ENCODE measurements around the gene CNP.
"Not testable (repeated sequence)": the region's sequence is repeated elsewhere in the genome, so short reads cannot be mapped to it uniquely, and the experiment has no call there.

The CNP gene

DNA sequence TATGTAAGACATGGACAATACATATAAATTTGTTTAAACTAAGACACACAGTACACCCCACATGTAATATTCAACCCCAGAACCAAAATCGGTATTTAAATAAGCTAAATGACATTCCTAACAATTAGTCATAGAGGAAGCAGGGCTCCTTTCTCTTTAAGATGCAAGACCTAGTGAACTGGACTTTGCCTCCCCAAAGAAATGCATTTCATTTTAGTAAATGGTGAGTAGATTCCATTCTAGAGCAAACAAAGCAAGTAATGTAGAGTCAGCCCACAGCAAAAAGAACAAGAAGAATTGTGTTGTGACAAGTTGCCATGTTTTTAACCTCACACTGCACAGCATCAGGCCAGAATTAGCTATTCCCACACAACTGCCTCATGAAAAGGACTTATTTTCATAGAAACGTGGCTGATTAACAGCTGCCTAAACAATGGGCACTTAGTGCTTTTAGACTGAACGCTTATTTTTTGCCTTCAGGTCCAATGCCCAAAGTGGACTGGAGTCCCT lies 36.3 kb downstream of the CNP start:
- no peak for DNase-seq (ENCODE audit: low read depth)

DNA sequence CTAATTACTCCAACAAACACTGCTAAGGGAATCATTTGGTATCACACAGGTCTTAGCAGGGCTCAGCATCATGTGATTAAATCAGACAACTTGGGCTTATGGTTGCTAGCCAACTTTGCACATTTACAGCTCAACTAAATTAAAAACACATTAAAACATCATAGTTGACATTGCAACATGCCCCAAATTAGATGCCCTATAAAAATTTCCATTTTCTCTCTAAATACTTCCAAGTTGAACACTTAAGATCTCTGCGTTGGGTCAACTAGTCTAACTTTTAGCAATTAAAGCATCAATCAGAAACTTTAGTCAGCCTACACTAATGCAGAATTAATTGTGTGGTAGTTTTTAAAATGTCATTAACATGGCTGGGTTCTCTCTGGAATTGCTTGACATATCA lies 38.6 kb downstream of the CNP start:
- DNase-seq (ENCODE audit: low read depth), result no peak

DNA sequence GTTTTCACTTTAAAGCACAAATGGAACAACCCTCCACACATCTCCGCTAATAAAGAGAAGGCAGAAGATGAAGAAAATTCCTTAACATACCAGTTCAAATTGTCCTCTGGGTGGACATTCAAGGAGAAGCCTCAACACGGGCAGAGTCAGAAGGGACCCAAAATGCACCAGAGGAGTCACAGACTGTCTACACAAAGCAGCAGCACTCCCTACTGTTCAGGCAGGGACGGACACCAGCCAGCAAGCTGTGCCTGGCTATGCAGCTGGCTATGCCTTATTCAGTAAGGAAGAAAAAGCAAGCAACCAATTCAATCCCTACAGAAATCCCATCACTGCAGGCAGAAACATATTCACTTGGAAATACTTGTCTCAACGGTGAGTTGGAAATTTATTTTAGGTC lies 42.6 kb downstream of the CNP start:
- DNase-seq (ENCODE audit: low read depth), result no peak

DNA sequence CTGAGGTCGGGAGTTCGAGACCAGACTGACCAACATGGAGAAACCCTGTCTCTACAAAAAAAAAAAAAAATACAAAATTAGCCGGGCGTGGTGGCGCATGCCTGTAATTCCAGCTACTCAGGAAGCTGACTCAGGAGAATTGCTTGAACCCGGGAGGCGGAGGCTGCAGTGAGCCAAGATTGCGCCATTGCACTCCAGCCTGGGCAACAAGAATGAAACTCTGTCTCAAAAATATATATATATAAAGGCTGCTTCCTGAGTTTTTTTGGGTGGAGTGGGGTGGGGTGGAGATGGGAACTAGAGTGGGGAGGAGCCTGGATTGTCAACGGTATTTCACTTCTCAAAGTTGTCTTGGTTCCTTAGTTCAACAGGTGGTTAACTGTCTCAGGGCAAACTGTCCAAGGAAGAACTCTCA lies 43.7 kb downstream of the CNP start:
- not testable (repeated sequence) for DNase-seq (ENCODE audit: low read depth)

DNA sequence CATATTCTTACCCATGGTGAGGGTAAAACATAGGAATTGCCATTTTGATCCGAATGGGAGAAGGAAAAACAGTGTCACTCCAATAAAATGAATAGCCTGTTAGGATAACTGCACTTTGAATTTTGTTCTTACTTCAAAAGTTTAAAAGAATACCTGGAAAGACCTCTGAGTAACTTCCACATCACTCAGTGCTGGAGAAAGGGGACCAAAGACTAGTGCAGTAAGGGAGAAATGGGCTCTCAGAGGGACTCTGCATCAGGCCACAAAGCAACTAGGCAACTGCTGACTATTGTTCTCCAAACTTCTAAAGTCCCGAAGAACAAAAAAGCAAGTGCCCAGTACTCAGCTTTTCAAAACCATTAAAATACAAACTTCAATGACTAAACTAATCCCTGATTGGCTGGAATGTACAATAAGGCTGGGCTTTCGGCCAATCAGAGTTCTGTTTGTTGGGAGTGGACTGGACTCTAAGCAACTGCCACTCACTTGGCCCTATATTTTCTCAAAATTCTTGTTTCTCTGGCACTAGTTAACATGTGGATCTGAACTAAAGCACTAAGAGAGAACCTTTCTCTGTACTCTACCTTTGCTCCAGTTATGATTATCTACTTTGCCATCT lies 44.4 kb downstream of the CNP start:
- no peak for DNase-seq (ENCODE audit: low read depth)

DNA sequence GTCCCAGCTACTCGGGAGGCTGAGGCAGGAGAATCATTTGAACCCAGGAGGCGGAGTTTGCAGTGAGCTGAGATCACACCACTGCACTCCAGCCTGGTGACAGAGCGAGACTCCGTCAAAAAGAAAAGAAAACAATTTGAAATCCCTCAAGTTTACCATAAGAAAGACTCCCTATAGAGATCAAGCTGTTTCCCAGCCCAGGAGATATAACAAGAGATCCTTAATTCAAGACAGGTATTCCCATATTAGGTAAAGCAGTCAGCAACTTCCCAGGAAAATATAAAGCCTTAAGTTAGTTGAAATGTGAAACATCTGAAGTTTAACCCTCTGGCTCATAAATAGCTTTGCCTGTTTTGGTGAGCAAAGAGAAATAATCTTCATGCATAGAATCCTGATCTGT lies 45.8 kb downstream of the CNP start:
- DNase-seq (ENCODE audit: low read depth), result not testable (repeated sequence)

- DNase-seq (ENCODE audit: low read depth), result not testable (repeated sequence)
These were observed 47.1 kb downstream of the CNP start for GRCh38 chr17:42013740-42014139.

DNA sequence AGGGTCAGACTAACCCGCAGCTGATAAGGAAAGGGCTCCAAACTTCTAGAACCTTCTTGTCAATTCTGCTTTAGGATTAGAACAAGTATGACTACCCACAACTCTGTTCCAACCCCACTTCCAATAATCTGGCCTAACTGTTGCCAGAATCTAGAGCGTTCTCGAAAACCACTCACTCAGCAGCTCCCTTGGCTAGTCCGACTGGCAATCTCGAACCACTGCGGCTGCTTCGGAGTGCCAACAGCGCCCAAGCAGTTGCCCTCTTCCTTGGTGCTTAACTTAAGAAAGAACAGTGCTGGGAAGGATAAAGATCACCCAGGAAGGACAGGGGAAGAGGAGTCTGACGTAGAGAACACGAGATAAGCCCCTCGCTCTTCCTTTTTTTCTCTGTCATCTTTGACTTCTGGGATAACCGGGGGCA lies 49.8 kb downstream of the CNP start:
- no peak for DNase-seq (ENCODE audit: low read depth)

DNA sequence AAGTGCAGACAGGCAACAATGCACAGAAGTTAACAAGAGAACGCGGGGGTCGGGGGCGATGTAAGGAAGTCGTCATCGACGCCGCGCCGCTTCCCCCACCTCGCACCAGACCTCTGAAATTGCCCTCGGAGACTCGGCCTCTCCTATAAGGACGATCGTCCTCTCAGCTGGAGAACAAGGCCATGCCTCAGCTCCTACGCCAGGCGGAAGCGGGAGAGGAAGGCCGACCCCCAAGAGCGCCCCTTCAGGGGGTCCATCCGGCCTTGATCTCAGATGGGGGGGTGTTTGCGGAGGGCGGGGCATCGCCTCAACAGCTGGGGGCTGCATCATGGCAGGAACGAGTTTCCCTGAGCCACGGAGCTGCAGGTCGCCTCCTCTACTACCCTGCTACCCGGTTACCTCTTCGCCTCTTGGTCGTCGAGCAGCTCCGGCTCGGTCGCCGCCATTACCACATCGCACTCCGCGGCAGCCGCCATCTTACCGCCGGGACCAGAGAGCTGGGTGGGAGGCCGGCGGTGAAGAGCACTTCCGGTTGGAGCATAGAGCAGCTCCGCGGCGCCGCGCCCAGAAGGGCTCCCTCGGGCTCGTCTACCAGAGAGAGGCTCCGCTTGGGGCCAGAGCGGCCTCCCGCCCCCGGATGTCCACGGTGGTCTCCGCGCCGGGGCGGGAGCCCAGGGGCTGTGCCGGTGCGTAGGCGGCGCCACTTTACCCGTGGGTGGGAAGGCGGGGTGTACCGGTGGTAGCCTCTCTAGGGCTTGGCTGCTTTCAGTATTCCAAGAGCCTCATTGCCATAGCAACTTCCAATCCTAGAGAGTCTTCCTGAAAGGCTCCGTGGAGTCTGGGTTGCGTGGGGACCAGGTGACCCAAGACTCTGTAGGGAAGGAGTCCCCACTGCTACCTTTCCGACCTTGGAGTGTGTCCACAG lies 50.6 kb downstream of the CNP start, which contains the start of gene DNAJC7:
DNAJC7 (minus strand) TSS at position 499 of the 925 bp plus-strand sequence; CDS start at position 476, 23 bp downstream.
- DNase-seq (ENCODE audit: low read depth), result peak; percentile 89

DNA sequence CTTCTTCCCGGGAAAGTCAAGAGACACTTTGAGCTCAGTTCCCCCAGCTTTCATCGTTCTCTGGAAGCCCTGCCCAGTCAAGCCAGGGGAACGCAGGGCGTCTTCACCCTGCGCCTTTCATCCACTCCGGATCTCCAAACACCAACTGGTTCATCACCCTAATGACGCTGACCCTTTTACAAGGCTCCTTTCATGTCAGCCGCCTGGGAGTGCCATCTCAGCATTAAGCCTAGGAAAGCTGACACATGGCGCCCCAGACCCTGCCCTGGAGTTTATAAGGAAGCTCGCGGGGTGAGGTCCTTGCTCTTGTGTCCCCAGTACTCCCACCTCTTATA lies 51.2 kb downstream of the CNP start:
- no peak for DNase-seq (ENCODE audit: low read depth)

- DNase-seq (ENCODE audit: low read depth), result no peak
These were observed 51.7 kb downstream of the CNP start for GRCh38 chr17:42018339-42018738.

DNA sequence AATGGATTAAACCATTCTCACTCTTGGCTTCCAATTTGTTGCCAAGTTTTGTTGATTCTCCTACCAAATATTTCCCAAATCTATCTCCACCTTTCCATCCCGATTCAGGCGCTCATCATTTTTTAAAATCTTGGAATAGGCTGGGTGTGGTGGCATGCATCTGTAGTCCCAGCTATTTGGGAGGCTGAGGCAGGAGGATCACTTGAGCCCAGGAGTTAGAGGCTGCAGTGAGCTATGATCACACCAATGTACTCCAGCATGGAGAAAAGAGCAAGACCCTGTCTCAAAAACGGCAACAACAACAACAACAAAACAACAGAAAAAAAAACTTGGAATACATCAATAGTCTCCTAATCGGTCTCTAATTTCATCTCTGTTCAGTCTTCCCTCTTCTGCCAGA lies 52.4 kb downstream of the CNP start:
- DNase-seq (ENCODE audit: low read depth), result no peak

- DNase-seq (ENCODE audit: low read depth), result peak; percentile 93
These were observed 53.2 kb downstream of the CNP start, which contains the start of gene NKIRAS2 for GRCh38 chr17:42019509-42020404. Gene NKIRAS2, plus strand, starts transcription at chr17:42020090. Its CDS starts 1,488 bp downstream, at chr17:42021578.

- DNase-seq (ENCODE audit: low read depth), result not testable (repeated sequence)
These were observed 54.2 kb downstream of the CNP start for GRCh38 chr17:42020845-42021244.

GRCh38 chr17:42023524-42024349 lies 57.1 kb downstream of the CNP start:
- DNase-seq (ENCODE audit: low read depth), result no peak

- DNase-seq (ENCODE audit: low read depth), result no peak
These were observed 58.6 kb downstream of the CNP start for GRCh38 chr17:42025191-42025579.

DNA sequence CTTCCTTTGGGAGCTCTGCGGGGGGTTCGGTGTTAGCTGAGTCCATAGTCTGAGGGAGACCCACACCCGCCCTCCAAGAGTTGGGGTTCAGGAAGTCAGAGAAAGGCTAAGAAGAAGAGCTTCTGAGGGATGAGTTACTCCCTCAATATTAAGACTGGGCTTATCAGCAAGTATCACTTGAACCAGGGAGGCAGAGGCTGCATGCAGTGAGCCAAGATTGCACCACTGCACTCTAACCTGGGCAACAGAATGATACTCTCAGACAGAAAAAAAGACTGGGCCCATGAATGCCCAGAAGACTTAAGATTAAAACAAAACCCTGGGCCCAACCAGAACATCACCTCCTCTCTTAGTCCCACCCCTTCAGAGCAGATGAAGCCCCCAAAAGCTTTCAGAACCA lies 59.3 kb downstream of the CNP start:
- no peak for DNase-seq (ENCODE audit: low read depth)

GRCh38 chr17:42026857-42027589 lies 60.4 kb downstream of the CNP start:
- no peak for DNase-seq (ENCODE audit: low read depth)

Measured in activated T-cell treated with anti-CD3 and anti-CD28 coated beads for 48 hours (primary cell).